Activated CD4-positive, alpha-beta T cell treated with anti-CD3 and anti-CD28 coated beads for 1 hour (primary cell): Measurements from ENCODE around the gene OR4K2.
"Not testable (repeated sequence)": the region's sequence is repeated elsewhere in the genome, so short reads cannot be mapped to it uniquely, and the experiment has no call there.

Experiments
- DNase-seq: peaks from one replicate; pipeline ENCODE4 v3.0.0-alpha.2; 2020

OR4K2 gene

GRCh38 chr14:19874842-19875241, at the start of gene OR4K2:
TSS of gene OR4K2 (plus strand) at chr14:19875142. CDS start at chr14:19876268, 1,126 bp downstream.
- DNase-seq = no peak

GRCh38 chr14:19827626-19828244, 47.2 kb upstream of the OR4K2 start:
- not testable (repeated sequence) for DNase-seq

DNA sequence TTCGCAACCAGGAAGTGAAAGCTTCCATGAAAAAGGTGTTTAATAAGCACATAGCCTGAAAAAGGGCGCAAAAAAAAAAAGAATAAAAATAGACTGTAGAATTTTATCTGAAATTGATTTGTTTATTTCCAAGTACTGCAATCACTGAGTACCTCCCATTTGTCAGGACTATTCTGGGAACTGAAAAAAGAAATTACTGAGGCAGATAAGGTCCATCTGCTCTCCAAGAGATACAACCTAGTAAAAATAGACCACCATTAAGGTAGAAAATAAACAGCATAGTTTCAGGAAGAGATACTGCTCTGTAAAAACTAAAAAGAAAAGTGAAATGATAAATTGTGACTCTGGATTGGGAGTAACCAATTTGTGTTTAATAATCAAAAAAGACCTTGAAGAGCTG, 46.6 kb upstream of the OR4K2 start:
- no peak for DNase-seq

DNA sequence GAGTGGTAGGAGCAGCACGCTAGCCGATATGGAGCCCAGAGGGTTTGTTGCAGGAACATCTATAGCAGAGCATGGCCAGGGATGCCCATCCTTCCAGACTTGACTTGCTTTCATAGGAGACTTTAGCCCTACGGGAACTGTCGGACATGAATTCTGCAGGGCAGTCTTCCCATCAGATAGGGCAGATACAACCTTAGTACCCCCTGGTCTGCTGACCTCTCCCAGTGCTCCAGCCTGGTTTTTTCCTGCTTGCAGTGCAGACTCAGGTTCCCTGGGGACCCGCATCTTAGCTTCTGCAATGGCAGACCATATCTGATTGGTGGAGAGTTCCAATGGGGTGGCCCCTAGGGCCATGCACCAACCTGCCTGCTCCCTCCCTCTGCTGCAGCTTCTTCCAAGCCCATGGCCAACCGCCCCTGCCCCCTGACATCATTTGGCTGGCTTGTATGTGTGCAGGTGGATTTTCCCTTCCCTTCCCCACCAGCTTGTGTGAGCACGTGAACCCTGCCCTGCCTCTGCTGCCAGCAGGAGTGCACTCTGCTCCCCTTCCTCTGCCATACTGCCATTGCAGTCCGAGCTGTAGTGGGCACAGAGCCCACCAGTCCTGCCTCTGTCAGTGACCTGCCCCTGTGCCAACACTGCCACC, 40.6 kb upstream of the OR4K2 start:
- not testable (repeated sequence) for DNase-seq

DNA sequence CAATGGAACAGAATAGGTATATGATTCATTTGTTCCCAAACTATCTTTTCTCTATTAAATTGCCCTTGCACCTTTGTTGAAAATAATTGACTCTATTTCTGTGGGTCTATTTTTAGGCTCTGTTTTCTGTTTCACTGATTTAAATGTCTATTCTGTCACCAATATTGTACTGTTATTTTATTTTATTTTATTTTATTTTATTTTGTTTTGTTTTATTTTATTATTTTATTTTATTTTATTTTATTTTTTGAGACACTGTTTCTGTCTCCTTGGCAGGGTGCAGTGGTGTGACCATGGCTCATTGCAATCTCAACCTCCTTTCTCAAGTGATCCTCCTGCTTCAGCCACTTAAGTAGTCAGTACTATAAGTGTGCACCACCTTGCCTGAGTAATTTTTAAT, 36.5 kb upstream of the OR4K2 start:
- no peak for DNase-seq

- DNase-seq = no peak
Measured at GRCh38 chr14:19851365-19851764, 23.6 kb upstream of the OR4K2 start.

DNA sequence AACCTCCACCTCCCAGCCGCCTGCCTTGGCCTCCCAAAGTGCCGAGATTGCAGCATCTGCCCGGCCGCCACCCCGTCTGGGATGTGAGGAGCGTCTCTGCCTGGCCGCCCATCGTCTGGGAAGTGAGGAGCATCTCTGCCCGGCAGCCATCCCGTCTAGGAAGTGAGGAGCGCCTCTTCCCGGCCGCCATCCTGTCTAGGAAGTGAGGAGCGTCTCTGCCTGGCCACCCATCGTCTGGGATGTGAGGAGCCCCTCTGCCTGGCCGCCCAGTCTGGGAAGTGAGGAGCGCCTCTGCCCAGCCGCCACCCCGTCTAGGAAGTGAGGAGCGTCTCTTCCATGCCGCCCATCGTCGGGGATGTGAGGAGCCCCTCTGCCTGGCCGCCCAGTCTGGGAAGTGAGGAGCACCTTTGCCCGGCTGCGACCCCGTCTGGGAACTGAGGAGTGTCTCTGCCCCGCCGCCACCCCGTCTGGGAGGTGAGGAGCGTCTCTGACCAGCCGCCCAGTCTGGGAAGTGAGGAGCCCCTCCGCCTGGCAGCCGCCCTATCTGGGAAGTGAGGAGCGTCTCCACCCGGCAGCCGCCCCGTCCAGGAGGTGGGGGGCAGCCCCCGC, 8.8 kb upstream of the OR4K2 start:
- DNase-seq = not testable (repeated sequence)

DNA sequence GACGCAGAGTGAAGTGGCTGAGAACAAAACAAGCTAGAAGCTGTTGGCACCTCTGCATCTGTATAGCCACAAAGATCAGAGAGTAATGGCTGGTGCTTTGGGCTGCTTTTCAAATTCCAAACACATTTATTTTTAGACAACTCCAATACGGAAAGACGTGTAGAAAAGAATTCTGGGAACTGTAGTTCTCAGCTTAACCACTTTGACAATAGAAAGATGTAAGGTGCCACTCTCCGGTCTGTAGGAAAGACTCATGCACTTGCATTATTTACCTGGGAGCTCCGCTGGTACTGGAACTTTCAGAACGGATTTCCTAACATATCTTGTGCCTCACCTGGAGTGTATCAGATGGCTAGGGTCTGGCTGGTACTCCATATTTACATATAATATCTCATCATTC, 1.8 kb upstream of the OR4K2 start:
- DNase-seq = no peak

DNA sequence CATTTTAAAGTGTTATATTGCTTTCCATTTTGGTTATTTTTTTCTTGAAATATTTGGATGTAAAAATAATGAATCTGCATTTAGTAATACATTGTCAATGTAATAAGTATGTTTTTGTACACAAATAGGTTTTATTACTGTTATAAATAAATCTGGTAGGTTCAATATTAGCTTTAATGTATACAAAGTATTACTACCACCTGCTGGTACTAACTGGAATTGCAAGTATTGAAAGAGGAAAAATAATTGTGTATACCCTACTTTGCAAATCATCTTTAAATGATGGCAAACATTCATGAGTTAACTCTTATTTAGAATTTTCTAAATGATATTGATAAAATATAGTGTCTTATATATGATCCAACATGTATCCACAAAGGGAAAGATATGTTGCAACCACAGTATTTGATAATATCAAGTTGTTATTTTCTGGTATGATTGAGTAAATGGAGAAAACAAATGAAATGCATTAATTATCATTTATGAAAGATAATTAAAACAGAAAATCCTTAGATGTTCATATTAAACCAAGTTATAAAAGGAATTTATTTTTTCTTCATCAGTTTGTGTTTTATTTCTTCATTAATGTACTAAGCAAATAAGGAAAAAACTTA, 3.2 kb downstream of the OR4K2 start:
- DNase-seq = no peak

GRCh38 chr14:19895282-19895681, 20.3 kb downstream of the OR4K2 start:
- DNase-seq = no peak

GRCh38 chr14:19900999-19901398, 26.1 kb downstream of the OR4K2 start:
- DNase-seq = no peak

- DNase-seq = no peak
Measured at GRCh38 chr14:19902409-19902808, 27.5 kb downstream of the OR4K2 start.

DNA sequence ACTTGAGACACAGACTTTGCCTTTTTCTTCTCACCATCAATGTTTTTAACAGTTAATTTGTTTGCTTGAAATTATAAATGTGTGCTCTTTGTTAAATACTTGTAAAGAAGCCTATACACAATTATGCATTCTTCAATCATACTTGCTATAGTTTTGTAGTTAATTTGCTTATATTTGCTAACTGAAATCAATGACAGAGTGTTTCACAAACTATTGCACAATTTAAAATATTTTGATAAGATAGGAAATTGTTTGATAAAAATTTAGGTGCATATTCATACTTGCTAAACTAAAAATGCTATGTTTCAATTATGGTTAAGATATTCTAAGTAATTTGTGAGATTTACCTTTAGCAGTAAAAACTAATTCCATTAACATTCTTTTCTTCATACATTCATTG, 31.7 kb downstream of the OR4K2 start:
- no peak for DNase-seq

DNA sequence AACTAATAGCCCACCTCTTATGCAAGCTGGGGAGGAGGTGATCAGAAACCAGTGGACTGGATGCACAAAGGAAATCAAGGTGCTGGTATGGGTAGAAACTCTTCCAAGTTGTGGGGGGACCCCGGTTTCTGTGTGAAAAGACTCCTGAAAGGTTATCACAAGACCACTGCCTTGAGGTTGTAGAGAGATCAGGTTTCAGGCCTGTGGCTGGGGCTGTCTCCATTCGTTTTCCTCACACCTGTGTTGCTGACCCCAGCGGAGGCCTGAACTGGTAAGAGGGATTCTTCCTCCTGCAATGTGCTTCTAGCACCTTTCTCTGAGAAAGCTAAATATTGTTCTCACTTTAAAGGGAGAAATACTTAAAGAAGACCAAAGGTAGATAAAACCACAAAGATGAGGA, 36.2 kb downstream of the OR4K2 start:
- no peak for DNase-seq

GRCh38 chr14:19917243-19917642, 42.3 kb downstream of the OR4K2 start:
- no peak for DNase-seq

DNA sequence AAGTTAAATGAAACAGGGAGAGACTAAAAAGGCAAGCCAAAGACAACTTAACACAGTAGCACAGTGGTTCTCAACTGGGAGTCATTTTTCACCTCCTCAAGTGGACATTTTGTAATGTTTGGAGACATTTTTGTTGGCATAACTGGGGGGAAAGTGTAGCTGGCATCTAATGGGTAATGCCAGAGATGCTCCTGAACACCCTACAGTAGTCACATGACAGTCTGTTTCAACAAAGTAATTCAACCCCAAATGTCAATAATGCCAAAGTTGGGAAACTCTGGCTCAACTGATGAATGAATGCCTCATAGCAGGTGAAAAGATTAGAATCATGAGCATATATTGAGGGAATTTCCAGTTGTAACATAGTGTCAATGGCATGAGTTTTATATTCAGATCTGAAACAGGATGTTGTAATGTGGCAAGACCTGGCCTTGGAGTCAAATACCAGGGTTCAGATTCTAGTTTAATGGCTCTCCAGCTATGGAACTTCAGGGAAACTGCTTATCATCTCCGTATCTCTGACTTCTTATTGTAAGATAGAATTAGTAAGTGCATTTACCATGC, 43.1 kb downstream of the OR4K2 start:
- no peak for DNase-seq

GRCh38 chr14:19918553-19919264, 43.8 kb downstream of the OR4K2 start:
- no peak for DNase-seq

- DNase-seq = no peak
Measured at GRCh38 chr14:19920021-19920657, 45.2 kb downstream of the OR4K2 start, which contains the start of gene OR4K5. TSS of gene OR4K5 (plus strand) at chr14:19920607. CDS start at chr14:19920607, 0 bp downstream.

DNA sequence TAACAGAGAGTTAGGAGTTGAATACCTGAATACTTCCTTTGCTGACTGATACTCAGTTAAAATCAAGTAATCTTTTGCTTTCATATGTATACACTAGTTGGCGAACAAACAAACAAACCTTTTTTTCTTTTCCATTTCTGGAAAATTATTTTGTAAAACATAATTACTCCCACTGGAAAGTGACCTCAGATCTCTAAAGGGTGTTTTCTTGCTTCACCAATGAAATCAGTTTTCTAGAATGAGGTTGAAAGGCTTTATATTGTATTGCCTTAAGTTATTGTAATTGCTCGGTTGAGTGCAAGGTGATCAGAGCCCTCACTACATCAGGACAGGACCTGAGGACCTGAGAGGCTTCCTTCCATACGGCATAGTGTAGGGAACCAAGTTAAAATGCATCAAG, 55.7 kb downstream of the OR4K2 start, which contains the start of gene OR4K1:
Gene OR4K1, plus strand, starts transcription at position 301 of the 400 bp plus-strand sequence. CDS start 4,750 bp downstream, outside the sequence.
- no peak for DNase-seq
